PC-3 (cell line): ENCODE measurements around the gene LHFPL2. TPM values are rescaled to one million over a fixed set of nuclear protein-coding genes. Genes with fewer than 3 reads are reported as not detected.

Experiments used
- ATAC-seq: fragments of 200-7000 bp; cut with Tn5 transposase; 2 replicates; pipeline ENCODE4 v1.9.1; 2020; ENCODE audit warnings: mild to moderate bottlenecking, moderate library complexity
- BruUV-seq: library from RNA; stranded (reverse); fragments of 400-500 nt; replicated peaks from 2 replicates; lab custom pipeline; 2021; lab: Mats Ljungman, UMichigan
- CTCF ChIA-PET: fragments of 300-600 bp; sonication (Branson Sonifier 250); formaldehyde crosslinking; loops from one replicate; lab custom pipeline; 2022; ENCODE audit warnings: antibody characterized with exemption; lab: Charles Lee
- POLR2A ChIA-PET: fragments of 300-600 bp; sonication (Branson Sonifier 250); formaldehyde crosslinking; loops from one replicate; lab custom pipeline; 2022; ENCODE audit warnings: antibody characterized with exemption; ENCODE audit not compliant: unreplicated experiment; lab: Charles Lee
- DNase-seq: peaks from one replicate; pipeline ENCODE4 v3.0.0-alpha.2; 2015
- H2AFZ ChIP-seq: fragments of 300-600 bp; sonication (generic); 2 replicates; pipeline ENCODE4 v1.6.0; 2016; ENCODE audit warnings: antibody characterized with exemption, low read length
- H3F3A ChIP-seq: fragments of 300-600 bp; sonication (generic); one replicate; pipeline ENCODE4 v1.6.0; 2017; ENCODE audit warnings: antibody characterized with exemption, low read length, control low read depth, mild to moderate bottlenecking; ENCODE audit not compliant: unreplicated experiment
- H3K27ac ChIP-seq: fragments of 300-600 bp; sonication (generic); 2 replicates; pipeline ENCODE4 v1.5.1; 2016; ENCODE audit warnings: mild to moderate bottlenecking, low read length
- H3K27me3 ChIP-seq: fragments of 300-600 bp; sonication (generic); 2 replicates; pipeline ENCODE4 v1.6.1; 2016; ENCODE audit warnings: low read length, mixed read lengths
- H3K36me3 ChIP-seq: fragments of 300-600 bp; sonication (generic); 2 replicates; pipeline ENCODE4 v1.6.1; 2016; ENCODE audit warnings: low read depth, mixed run types, low read length, mixed read lengths
- H3K4me1 ChIP-seq: fragments of 300-600 bp; sonication (generic); 2 replicates; pipeline ENCODE4 v1.5.1; 2016; ENCODE audit warnings: low read length; ENCODE audit not compliant: insufficient read depth
- H3K4me2 ChIP-seq: fragments of 300-600 bp; sonication (generic); 2 replicates; pipeline ENCODE4 v1.6.0; 2016; ENCODE audit warnings: low read length
- H3K4me3 ChIP-seq: fragments of 300-600 bp; sonication (generic); 2 replicates; pipeline ENCODE4 v1.5.1; 2016; ENCODE audit warnings: mild to moderate bottlenecking, low read length, mixed read lengths
- H3K79me2 ChIP-seq: fragments of 300-600 bp; sonication (generic); 2 replicates; pipeline ENCODE4 v1.6.1; 2017; ENCODE audit warnings: low read length, mixed read lengths
- H3K9ac ChIP-seq: fragments of 300-600 bp; sonication (generic); 2 replicates; pipeline ENCODE4 v1.6.0; 2016; ENCODE audit warnings: mild to moderate bottlenecking, low read length
- H3K9me2 ChIP-seq: fragments of 300-600 bp; sonication (generic); replicated peaks from 2 replicates; pipeline ENCODE4 v1.6.1; 2016; ENCODE audit warnings: mixed run types, low read length, mixed read lengths
- H3K9me3 ChIP-seq: fragments of 300-600 bp; sonication (generic); 2 replicates; pipeline ENCODE4 v1.6.1; 2016; ENCODE audit warnings: low read length, mixed read lengths
- H4K20me1 ChIP-seq: fragments of 300-600 bp; sonication (generic); 2 replicates; pipeline ENCODE4 v1.6.1; 2016; ENCODE audit warnings: low read length, mixed read lengths
- CTCF ChIP-seq: fragments of 300-600 bp; sonication (generic); conservative IDR thresholded peaks from 2 replicates; pipeline ENCODE4 v1.5.1; 2017; ENCODE audit warnings: antibody characterized with exemption, low read depth, mild to moderate bottlenecking, low read length
- EZH2 ChIP-seq: fragments of 300-600 bp; sonication (generic); IDR thresholded peaks from one replicate; pipeline ENCODE4 v1.6.1; 2017; ENCODE audit warnings: antibody characterized with exemption, mild to moderate bottlenecking, low read length; ENCODE audit not compliant: unreplicated experiment
- EZH2phosphoT487 ChIP-seq: fragments of 300-600 bp; sonication (generic); IDR thresholded peaks from 2 replicates; pipeline ENCODE4 v1.6.1; 2018; ENCODE audit warnings: mild to moderate bottlenecking, antibody characterized with exemption, low read length, borderline replicate concordance
- intact Hi-C: fragments of 100-400 bp; cut with micrococcal nuclease; formaldehyde crosslinking; loops from 2 replicates; pipeline ENCODE4 v1.9.0; 2023
- total RNA-seq: library from RNA; depleted of rRNA; stranded (reverse); fragments of >200 nt; gene quantifications from 2 replicates; pipeline ENCODE4 v1.2.3, GENCODE V29; 2014

The LHFPL2 gene
- total RNA-seq, 1 experiment from 2014 or later: 21.7 TPM

- ChIA-PET POLR2A (no interaction called here), CTCF (no interaction called here)
- no peaks in the 10 kb centered on the region for H3K27me3 ChIP-seq
- peak overlapping the region; percentile 88 for H3K9ac ChIP-seq
- no peaks in the 10 kb centered on the region for H3K9me3 ChIP-seq
- H4K20me1 ChIP-seq: no peaks in the 10 kb centered on the region
- peak overlapping the region; percentile 99 for H3K27ac ChIP-seq
- peaks cover 5% of the 10 kb centered on the region for H3F3A ChIP-seq
- peaks cover 84% of the 10 kb centered on the region for H3K4me1 ChIP-seq
- peak overlapping the region; percentile 52 for H3K4me2 ChIP-seq
- ATAC-seq (no peak), DNase-seq (no peak)
- H3K4me3 ChIP-seq: no peak overlapping the region
- peaks cover 81% of the 10 kb centered on the region for H3K79me2 ChIP-seq
- BruUV-seq: no TSS peak
- intact Hi-C loops: loop anchor here (5.0 kb wide), 1 partner anchor 86 kb away; no protein-coding TSS in a partner anchor
- TF ChIP-seq CTCF: no peak
- TF ChIP-seq EZH2: no peak
- no peak for TF ChIP-seq EZH2phosphoT487
- no peak overlapping the region for H2AFZ ChIP-seq
- H3K9me2 ChIP-seq: no peaks in the 10 kb centered on the region
- peaks cover 8% of the 10 kb centered on the region; the same call in 1 of the 2 replicates for H3K36me3 ChIP-seq
Observed at GRCh38 chr5:78592735-78593386, 55.7 kb downstream of the LHFPL2 start.

- Histone ChIP-seq H3K9me3 (no peaks in the 10 kb centered on the region), H3K4me3 (0 out of 2 replicates have a peak overlapping the region, but pooled peaks have one; percentile 24), H3K79me2 (peaks cover 85% of the 10 kb centered on the region), H3F3A (peaks cover 5% of the 10 kb centered on the region), H3K27ac (peak overlapping the region; percentile 99), H4K20me1 (no peaks in the 10 kb centered on the region), H3K4me2 (peak overlapping the region; percentile 72), H3K4me1 (peaks cover 84% of the 10 kb centered on the region), H3K9me2 (no peaks in the 10 kb centered on the region), H3K27me3 (no peaks in the 10 kb centered on the region), H2AFZ (no peak overlapping the region), H3K9ac (peak overlapping the region; percentile 88), H3K36me3 (peaks cover 8% of the 10 kb centered on the region; the same call in 1 of the 2 replicates)
- POLR2A ChIA-PET: no interaction called here
- no TSS peak for BruUV-seq
- DNase-seq: no peak
- no peak for ATAC-seq
- intact Hi-C loops: loop anchor here (1.0 to 5.0 kb wide), 2 partner anchors 46 to 85 kb away; no protein-coding TSS in a partner anchor
- TF ChIP-seq EZH2: no peak
- no peak for TF ChIP-seq EZH2phosphoT487
- no peak for TF ChIP-seq CTCF
- CTCF ChIA-PET: no interaction called here
Observed at GRCh38 chr5:78591972-78592700, 56.4 kb downstream of the LHFPL2 start.
